ENCODE data around the gene TSHZ2. TPM values are rescaled to one million over a fixed set of nuclear protein-coding genes. Genes with fewer than 3 reads are reported as not detected.

The TSHZ2 gene
- total RNA-seq, 4 donors from 2014 or later, result 10.3 to 15.0 (median 12.9) TPM

DNA sequence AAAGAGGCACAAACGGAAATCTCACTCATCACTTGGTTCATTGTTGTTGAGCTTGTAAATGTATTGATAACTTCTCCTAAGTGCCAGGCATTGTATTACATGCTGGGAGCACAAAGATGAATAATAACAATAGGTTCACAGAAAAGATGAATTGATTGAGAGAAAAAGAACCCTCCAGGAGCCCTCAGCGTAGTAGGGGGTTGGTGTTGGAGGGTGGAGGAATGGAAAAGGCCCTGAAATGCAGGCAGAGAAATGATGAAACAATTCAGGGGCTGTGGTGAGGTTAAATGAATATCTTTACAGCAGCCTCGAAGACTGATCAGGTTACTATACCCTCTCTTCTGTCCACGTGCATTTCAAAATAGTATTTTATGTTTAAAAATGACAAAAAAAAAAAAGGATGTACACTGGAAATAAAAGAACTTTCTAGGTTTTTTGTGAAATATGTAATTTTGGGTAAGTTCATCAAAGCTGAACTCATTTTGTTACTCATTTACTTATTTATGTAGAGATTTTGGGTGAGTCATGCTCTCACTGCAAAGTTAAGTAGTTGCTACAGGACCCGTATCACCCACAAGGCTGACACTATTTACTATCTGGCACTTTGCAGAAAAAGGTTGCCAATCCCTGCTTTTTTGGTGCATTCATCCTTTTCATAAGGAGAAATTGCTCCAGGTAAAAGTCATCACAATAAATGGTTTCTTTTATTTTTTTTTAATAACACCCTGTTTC is 344.2 kb downstream of the TSHZ2 start:
- no peak for DNase-seq (ENCODE audit: extremely low spot score)
- no peaks in the 10 kb centered on the region for H3K36me3 ChIP-seq
- peaks cover 0 to 6% (median 2%) of the 10 kb centered on the region in 4 donors for H3K4me1 ChIP-seq
- 87% methylated on average over 5 of the region's 5 CpGs for WGBS
- H3K27ac ChIP-seq (replicated peaks in 1 of 4), result no peak overlapping the region
- no peak overlapping the region for H3K4me3 ChIP-seq
- intact Hi-C loops (cut with DNase I), result no loop called here
- H3K9me3 ChIP-seq, result no peaks in the 10 kb centered on the region
- H3K27me3 ChIP-seq, result no peaks in the 10 kb centered on the region
- no peak for TF ChIP-seq EP300 (IDR thresholded peaks at IDR 0.05)
- TF ChIP-seq, protein P1, sequence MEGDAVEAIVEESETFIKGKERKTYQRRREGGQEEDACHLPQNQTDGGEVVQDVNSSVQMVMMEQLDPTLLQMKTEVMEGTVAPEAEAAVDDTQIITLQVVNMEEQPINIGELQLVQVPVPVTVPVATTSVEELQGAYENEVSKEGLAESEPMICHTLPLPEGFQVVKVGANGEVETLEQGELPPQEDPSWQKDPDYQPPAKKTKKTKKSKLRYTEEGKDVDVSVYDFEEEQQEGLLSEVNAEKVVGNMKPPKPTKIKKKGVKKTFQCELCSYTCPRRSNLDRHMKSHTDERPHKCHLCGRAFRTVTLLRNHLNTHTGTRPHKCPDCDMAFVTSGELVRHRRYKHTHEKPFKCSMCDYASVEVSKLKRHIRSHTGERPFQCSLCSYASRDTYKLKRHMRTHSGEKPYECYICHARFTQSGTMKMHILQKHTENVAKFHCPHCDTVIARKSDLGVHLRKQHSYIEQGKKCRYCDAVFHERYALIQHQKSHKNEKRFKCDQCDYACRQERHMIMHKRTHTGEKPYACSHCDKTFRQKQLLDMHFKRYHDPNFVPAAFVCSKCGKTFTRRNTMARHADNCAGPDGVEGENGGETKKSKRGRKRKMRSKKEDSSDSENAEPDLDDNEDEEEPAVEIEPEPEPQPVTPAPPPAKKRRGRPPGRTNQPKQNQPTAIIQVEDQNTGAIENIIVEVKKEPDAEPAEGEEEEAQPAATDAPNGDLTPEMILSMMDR (IDR thresholded peaks at IDR 0.05), result no peak
- no peak for TF ChIP-seq POLR2AphosphoS5 (IDR thresholded peaks at IDR 0.05)
- no peak for TF ChIP-seq POLR2A (IDR thresholded peaks at IDR 0.05; ENCODE audit: low read depth)

DNA sequence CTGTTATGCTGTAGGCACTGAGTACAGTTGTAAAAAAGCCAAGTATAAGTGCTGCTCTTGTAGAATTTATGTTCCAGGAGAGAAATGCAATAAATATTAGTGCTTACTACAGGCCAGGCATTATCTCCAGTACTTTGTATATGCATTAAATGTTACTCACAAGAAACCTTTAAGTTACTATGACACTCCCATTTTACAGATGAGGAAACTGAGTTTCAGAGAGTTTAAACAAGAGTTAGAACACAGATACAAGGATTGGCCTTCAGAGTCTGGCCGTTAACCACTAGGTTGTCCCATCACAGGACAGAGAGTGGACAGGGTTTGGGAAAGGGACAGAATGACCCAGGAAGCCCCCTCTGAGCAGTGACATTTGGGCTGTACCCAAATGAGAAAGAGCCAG is 347.0 kb downstream of the TSHZ2 start:
- no peaks in the 10 kb centered on the region for H3K4me1 ChIP-seq
- no peaks in the 10 kb centered on the region for H3K9me3 ChIP-seq
- H3K4me3 ChIP-seq, result no peak overlapping the region
- WGBS, result 100% methylated on average over 1 of the region's 1 CpG
- H3K36me3 ChIP-seq, result no peaks in the 10 kb centered on the region
- intact Hi-C loops (cut with DNase I), result no loop called here
- no peak overlapping the region for H3K27ac ChIP-seq (replicated peaks in 1 of 4)
- TF ChIP-seq, protein P1 (IDR thresholded peaks at IDR 0.05), result no peak
- no peak for TF ChIP-seq POLR2AphosphoS5 (IDR thresholded peaks at IDR 0.05)
- TF ChIP-seq EP300 (IDR thresholded peaks at IDR 0.05), result no peak
- TF ChIP-seq POLR2A (IDR thresholded peaks at IDR 0.05; ENCODE audit: low read depth), result no peak
- no peak for DNase-seq (ENCODE audit: extremely low spot score)
- no peaks in the 10 kb centered on the region for H3K27me3 ChIP-seq

DNA sequence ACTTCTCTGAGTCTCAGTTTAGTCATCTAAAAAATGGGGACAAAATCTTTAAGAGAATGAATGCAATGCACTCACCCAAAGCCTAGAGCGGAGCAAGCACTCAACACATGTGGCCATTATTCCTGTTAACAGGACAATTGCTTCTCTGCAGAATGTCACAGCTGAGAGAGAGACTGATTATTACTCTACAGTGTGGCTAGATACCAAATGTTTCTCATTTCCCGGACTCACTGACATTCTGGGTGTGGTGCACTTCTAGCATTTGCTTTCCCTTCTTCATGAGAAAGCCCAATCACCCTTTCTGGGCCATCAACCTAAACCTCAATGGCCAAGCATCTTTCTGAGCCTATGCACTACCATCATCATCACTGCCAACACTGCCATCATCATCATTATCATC is 347.6 kb downstream of the TSHZ2 start:
- DNase-seq (ENCODE audit: extremely low spot score), result no peak
- no peak for TF ChIP-seq POLR2AphosphoS5 (IDR thresholded peaks at IDR 0.05)
- no peak for TF ChIP-seq EP300 (IDR thresholded peaks at IDR 0.05)
- no peak for TF ChIP-seq POLR2A (IDR thresholded peaks at IDR 0.05; ENCODE audit: low read depth)
- TF ChIP-seq, protein P1 (IDR thresholded peaks at IDR 0.05), result no peak

DNA sequence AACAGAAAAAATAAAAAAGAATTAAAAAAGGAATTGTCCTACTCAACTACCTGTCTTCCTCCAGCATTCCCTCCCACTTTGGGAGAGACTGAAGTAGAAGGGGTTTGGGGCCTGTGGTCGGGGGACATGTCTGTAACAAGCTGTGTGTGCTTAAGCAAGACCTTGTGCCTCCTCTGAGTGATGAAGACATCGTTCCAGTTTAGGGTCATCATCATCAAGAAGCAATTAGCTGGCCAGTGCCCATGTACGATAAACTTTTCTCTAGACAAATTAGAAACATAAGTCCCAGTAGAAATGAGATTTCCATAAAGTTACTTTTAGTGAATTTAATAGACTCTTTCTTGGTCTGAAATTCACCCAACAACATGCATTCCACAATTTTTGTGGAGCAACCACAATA is 348.5 kb downstream of the TSHZ2 start:
- 86% methylated on average over 3 of the region's 3 CpGs for WGBS
- Histone ChIP-seq H3K27ac (replicated peaks in 1 of 4) (no peak overlapping the region), H3K36me3 (no peaks in the 10 kb centered on the region), H3K4me1 (no peaks in the 10 kb centered on the region), H3K4me3 (no peak overlapping the region), H3K9me3 (no peaks in the 10 kb centered on the region), H3K27me3 (no peaks in the 10 kb centered on the region)
- no peak for DNase-seq (ENCODE audit: extremely low spot score)
- TF ChIP-seq POLR2A (IDR thresholded peaks at IDR 0.05; ENCODE audit: low read depth) (no peak), EP300 (IDR thresholded peaks at IDR 0.05) (no peak), POLR2AphosphoS5 (IDR thresholded peaks at IDR 0.05) (no peak)
- TF ChIP-seq, protein P1 (IDR thresholded peaks at IDR 0.05), result no peak
- intact Hi-C loops (cut with DNase I), result no loop called here

More for the DNA sequence above, 347.6 kb downstream of the TSHZ2 start:
- no peak overlapping the region for H3K27ac ChIP-seq (replicated peaks in 1 of 4)
- 88% methylated on average over 2 of the region's 2 CpGs for WGBS
- H3K4me3 ChIP-seq, result no peak overlapping the region
- H3K27me3 ChIP-seq, result no peaks in the 10 kb centered on the region
- no peaks in the 10 kb centered on the region for H3K4me1 ChIP-seq
- intact Hi-C loops (cut with DNase I), result no loop called here
- no peaks in the 10 kb centered on the region for H3K9me3 ChIP-seq
- H3K36me3 ChIP-seq, result no peaks in the 10 kb centered on the region

DNA sequence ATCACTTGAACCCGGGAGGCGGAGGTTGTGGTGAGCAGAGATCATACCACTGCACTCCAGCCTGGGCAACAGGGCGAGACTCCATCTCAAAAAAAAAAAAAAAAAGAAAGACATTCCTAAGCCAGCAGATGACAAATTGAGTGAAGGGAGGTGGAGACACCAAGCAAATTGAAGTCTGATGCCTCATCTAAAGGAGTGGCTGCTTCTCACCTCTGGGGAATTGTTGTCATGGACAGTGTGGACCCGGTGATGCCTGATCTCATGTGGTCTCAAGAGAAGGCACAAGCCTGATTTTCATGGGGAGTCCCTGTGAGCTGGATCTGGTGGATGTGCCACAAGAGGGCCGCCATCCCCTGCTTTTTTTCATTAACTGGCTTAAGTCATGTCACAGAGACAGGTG is 349.4 kb downstream of the TSHZ2 start:
- TF ChIP-seq EP300 (IDR thresholded peaks at IDR 0.05), result no peak
- TF ChIP-seq POLR2A (IDR thresholded peaks at IDR 0.05; ENCODE audit: low read depth), result no peak
- TF ChIP-seq, protein P1 (IDR thresholded peaks at IDR 0.05), result no peak
- TF ChIP-seq POLR2AphosphoS5 (IDR thresholded peaks at IDR 0.05), result no peak
- H3K4me1 ChIP-seq, result no peaks in the 10 kb centered on the region
- H3K4me3 ChIP-seq, result no peak overlapping the region
- H3K9me3 ChIP-seq, result no peaks in the 10 kb centered on the region
- no peaks in the 10 kb centered on the region for H3K27me3 ChIP-seq
- intact Hi-C loops (cut with DNase I), result no loop called here
- WGBS, result 83% methylated on average over 5 of the region's 5 CpGs
- no peak for DNase-seq (ENCODE audit: extremely low spot score)
- H3K27ac ChIP-seq (replicated peaks in 1 of 4), result no peak overlapping the region
- H3K36me3 ChIP-seq, result no peaks in the 10 kb centered on the region

Measured in esophagus muscularis mucosa (tissue), 4 donors.